ENCODE measurements around the gene PUSL1. TPM values are rescaled to one million over a fixed set of nuclear protein-coding genes. Genes with fewer than 3 reads are reported as not detected.

PUSL1 gene
- total RNA-seq, 1 donor from 2014 or later: 12.6 TPM

GRCh38 chr1:1291548-1292441 lies 16.6 kb upstream of the PUSL1 start:
- H3K36me3 Mint-ChIP-seq (ENCODE audit: low read depth): no peaks in the 10 kb centered on the region
- H3K9me3 Mint-ChIP-seq: no peaks in the 10 kb centered on the region
- H3K4me1 Mint-ChIP-seq: peaks cover 10% of the 10 kb centered on the region
- POLR2A ChIA-PET: interaction anchor here (0.6 to 1.4 kb wide), 6 partner anchors 170 to 308 kb away, joined by 3 to 11 read pairs (median 4); no protein-coding TSS in a partner anchor
- H3K27me3 Mint-ChIP-seq: peaks cover 2% of the 10 kb centered on the region
- intact Hi-C loops (cut with micrococcal nuclease): loop anchor here (1.0 to 5.0 kb wide), 4 partner anchors 84 to 307 kb away; partner anchors contain the start of gene TNFRSF18
- TF ChIP-seq, protein P1, sequence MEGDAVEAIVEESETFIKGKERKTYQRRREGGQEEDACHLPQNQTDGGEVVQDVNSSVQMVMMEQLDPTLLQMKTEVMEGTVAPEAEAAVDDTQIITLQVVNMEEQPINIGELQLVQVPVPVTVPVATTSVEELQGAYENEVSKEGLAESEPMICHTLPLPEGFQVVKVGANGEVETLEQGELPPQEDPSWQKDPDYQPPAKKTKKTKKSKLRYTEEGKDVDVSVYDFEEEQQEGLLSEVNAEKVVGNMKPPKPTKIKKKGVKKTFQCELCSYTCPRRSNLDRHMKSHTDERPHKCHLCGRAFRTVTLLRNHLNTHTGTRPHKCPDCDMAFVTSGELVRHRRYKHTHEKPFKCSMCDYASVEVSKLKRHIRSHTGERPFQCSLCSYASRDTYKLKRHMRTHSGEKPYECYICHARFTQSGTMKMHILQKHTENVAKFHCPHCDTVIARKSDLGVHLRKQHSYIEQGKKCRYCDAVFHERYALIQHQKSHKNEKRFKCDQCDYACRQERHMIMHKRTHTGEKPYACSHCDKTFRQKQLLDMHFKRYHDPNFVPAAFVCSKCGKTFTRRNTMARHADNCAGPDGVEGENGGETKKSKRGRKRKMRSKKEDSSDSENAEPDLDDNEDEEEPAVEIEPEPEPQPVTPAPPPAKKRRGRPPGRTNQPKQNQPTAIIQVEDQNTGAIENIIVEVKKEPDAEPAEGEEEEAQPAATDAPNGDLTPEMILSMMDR (IDR thresholded peaks at IDR 0.05): no peak
- CTCF ChIA-PET: interaction anchor here (0.7 to 3.2 kb wide), 20 partner anchors 12 to 310 kb away, joined by 3 to 71 read pairs (median 4); partner anchors contain the start of genes ISG15 and PERM1
- H3K4me3 Mint-ChIP-seq: no peak overlapping the region
- ATAC-seq (ENCODE audit: low read depth): peak; percentile 92
- DNase-seq: peak; percentile 68
- H3K27ac Mint-ChIP-seq: no peak overlapping the region

DNA sequence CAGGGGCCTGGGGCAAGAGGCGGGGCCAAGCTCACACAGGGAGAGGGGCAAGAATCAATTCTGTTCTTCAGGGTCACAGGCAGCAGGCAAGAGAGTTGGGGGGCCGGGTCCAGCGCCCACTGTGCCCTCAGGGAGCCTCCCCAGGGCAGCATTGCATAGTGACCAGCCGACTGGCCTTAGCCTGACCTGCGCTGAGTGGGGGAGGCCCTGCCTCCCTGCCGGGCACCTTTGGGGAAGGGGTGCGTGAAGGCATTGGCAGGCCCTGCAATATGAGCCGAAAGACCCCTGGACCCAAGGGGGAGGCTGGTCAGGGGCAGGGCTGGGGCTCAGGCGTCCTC lies 16.0 kb upstream of the PUSL1 start:
- Mint-ChIP-seq H3K36me3 (ENCODE audit: low read depth) (no peaks in the 10 kb centered on the region), H3K4me1 (peaks cover 10% of the 10 kb centered on the region), H3K27me3 (peaks cover 2% of the 10 kb centered on the region), H3K9me3 (no peaks in the 10 kb centered on the region), H3K27ac (no peak overlapping the region), H3K4me3 (no peak overlapping the region)
- CTCF ChIA-PET: interaction anchor here (0.7 to 3.2 kb wide), 19 partner anchors 11 to 310 kb away, joined by 3 to 71 read pairs (median 4); partner anchors contain the start of genes ISG15 and PERM1
- intact Hi-C loops (cut with micrococcal nuclease): loop anchor here (1.0 to 5.0 kb wide), 3 partner anchors 85 to 308 kb away; partner anchors contain the start of gene TNFRSF18
- POLR2A ChIA-PET: interaction anchor here (0.6 to 1.4 kb wide), 6 partner anchors 170 to 308 kb away, joined by 3 to 11 read pairs (median 4); no protein-coding TSS in a partner anchor
- DNase-seq (no peak), ATAC-seq (ENCODE audit: low read depth) (no peak)
- TF ChIP-seq, protein P1 (IDR thresholded peaks at IDR 0.05): no peak

GRCh38 chr1:1292851-1293250 lies 15.5 kb upstream of the PUSL1 start:
- CTCF ChIA-PET: interaction anchor here (0.7 to 3.2 kb wide), 3 partner anchors 170 to 221 kb away, joined by 3 to 71 read pairs (median 3); no protein-coding TSS in a partner anchor
- no peak for ATAC-seq (ENCODE audit: low read depth)

GRCh38 chr1:1293263-1294249 lies 14.8 kb upstream of the PUSL1 start:
- ChIA-PET POLR2A (no interaction called here), CTCF (interaction anchor here (0.7 kb wide), 1 partner anchor 171 kb away, joined by 3 read pairs; no protein-coding TSS in a partner anchor)
- TF ChIP-seq, protein P1 (IDR thresholded peaks at IDR 0.05): no peak
- ATAC-seq (ENCODE audit: low read depth) (no peak), DNase-seq (no peak)
- Mint-ChIP-seq H3K27me3 (peaks cover 2% of the 10 kb centered on the region), H3K4me1 (peaks cover 10% of the 10 kb centered on the region), H3K4me3 (no peak overlapping the region), H3K9me3 (no peaks in the 10 kb centered on the region), H3K36me3 (ENCODE audit: low read depth) (no peaks in the 10 kb centered on the region), H3K27ac (no peak overlapping the region)
- intact Hi-C loops (cut with micrococcal nuclease): loop anchor here (5.0 kb wide), 1 partner anchor 86 kb away; the partner anchor contains the start of gene TNFRSF18

More at GRCh38 chr1:1292851-1293250, 15.5 kb upstream of the PUSL1 start:
- TF ChIP-seq, protein P1 (IDR thresholded peaks at IDR 0.05): no peak
- no peak overlapping the region for H3K27ac Mint-ChIP-seq
- peaks cover 10% of the 10 kb centered on the region for H3K4me1 Mint-ChIP-seq
- no peak overlapping the region for H3K4me3 Mint-ChIP-seq
- H3K9me3 Mint-ChIP-seq: no peaks in the 10 kb centered on the region
- no peak for DNase-seq
- POLR2A ChIA-PET: no interaction called here
- intact Hi-C loops (cut with micrococcal nuclease): loop anchor here (1.0 to 5.0 kb wide), 3 partner anchors 86 to 309 kb away; partner anchors contain the start of gene TNFRSF18
- H3K27me3 Mint-ChIP-seq: peaks cover 2% of the 10 kb centered on the region
- H3K36me3 Mint-ChIP-seq (ENCODE audit: low read depth): no peaks in the 10 kb centered on the region

Data from activated B cell treated with CpG ODN at 0.5 μM for 24 hours (primary cell).